T-helper 22 cell (primary cell): ENCODE data around the gene FBXO42.
"Not testable (repeated sequence)": the region's sequence is repeated elsewhere in the genome, so short reads cannot be mapped to it uniquely, and the experiment has no call there.

ENCODE experiments used
- DNase-seq: peaks from one replicate; pipeline ENCODE4 v3.0.0-alpha.2; 2020; ENCODE audit warnings: low read depth

The FBXO42 gene

DNA sequence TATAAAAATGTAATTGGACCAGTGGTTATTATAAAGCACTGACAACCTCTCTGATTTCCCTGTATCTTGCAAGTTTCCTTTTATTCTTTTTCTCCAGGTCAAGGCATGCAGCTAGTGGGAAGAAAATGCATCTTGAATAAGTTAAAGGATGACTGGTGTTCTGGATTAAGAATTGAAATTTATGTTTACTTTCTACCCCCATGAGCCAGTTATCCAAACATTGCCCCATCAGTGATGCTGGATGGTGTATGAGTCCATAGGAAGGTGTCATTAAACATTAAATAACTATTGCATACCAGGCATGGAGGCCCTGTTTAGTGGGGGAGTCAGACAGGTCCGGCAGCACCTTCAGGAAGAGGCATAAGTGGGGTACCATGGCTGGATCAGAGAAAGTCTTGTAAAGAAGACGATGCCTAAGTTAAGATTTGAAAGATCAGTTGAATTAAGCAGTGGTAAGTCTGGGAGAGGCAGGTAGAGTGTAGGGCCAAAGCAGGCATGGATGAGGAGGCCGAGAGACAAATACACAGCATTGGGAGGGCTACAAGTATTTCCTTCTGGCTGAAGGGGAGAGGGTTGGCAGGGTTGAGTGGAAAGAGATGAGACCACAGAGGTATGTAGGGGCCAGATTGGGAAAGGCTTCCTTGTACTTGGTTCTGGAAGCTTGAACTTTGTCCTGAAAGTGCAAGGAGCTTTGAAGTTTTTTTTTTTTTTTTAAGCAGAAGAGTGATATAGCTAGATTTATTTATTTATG lies 20.4 kb upstream of the FBXO42 start:
- DNase-seq: no peak

DNA sequence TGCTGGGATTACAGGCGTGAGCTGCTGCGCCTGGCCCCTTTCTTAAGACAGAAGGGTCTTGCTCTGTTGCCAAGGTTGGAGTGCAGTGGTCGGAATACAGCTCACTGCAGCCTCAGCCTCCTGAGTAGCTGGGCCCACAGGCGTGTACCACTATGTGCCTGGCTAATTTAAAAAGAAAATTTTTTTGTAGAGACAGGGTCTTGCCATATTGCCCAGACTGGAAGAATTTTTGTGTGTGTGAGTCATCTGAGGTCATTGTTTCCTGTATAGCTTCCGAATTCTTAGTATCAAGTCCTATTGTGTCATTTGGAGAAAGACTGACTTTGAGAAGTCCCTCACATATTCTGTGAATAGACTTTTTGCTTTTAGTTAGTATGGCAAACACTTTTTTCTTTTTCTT lies 19.4 kb upstream of the FBXO42 start:
- no peak for DNase-seq

DNA sequence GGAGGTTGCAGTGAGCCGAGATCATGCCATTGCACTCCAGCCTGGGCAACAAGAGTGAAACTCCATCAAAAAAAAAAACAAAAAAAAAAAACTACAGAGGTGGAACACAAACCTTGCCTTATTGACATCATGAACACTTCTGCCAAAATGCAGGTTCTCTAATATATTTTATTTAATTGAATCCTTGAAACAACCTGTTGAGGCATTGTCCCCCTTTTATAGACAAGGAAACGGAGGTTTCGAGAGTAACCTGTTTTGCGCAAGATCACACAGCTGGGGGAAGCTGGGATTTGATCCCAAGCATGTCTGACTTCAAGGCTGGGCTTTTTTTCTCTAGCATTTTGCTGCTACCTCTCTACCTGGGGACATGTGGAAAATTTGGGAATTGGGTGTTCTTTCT lies 17.5 kb upstream of the FBXO42 start:
- no peak for DNase-seq

DNA sequence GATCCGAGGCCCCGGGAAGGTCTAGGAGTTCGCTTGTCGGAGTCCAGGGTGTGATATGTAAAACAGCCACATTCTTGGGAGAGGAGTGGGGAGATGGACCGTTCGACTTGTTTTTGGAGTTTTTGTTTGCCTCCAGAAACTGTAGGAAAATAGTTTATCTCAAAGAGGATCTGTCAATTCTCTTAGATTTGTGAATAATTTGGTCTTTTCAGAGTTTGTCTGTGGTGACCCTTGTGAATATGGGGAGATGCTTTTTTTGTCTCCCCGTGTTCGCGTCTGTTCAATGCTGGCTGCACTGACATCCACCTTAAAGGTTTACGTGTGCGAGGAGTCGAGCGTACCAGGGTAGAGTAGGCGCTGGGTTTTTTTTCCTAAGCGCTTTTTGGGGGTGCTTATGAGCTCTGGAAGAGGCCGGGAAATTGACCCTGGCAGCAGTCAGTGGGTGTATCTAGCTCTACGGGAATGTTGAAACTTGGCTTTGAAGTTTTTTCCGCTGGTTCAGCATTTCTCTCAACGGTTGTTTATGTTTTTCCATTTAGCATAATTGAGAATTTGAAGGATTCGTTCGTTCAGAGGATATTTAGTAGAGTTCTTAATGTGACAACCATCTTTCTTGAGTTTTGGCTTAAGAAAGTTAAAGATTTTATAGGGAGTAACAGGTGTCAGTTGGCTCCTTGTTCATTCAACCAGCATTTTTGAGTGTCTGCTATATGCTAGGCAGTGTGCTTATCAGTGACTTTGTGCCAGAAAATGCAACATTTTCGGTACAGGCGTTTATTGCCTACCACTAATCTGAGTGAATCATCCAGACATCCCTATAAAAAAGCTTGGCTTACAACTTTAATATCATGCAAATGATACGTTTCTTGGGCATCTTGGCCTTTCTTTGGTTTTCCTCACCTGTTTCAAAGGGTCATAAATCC lies 15.9 kb upstream of the FBXO42 start:
- no peak for DNase-seq

DNA sequence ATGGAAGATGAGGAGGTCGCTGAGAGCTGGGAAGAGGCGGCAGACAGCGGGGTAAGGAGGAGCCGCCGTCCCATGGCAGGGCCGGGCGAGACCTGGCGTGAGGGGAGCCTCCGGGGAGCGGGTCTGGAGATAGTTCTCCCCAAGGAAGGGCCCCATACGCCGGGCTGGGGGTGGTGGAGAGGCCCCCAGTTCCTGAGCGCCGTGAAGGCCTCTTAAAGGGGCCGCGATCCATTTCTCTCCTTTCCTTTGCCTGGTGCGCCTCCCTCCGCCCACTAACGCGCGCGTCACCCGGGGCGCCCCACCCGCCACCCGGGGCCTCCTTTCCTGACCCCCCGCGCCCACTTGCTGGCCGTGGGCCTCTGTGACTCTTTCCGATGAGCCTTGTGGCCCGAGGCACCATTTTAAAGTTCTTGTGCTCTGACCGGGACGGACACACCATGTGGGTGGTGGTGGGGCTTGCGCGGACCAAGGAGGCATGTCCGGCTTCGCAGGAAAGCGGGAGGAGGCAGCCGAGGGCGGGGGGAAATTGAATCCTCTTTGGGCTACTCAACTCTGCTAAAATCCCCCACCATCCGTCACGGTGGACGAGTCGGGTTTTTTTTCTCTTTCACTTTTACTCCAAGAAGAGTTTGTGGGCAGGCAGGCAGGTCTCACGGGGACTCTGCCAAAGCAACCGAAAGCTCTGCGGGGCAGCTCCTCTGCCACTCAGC lies 15.1 kb upstream of the FBXO42 start:
- DNase-seq: peak; percentile 76

DNA sequence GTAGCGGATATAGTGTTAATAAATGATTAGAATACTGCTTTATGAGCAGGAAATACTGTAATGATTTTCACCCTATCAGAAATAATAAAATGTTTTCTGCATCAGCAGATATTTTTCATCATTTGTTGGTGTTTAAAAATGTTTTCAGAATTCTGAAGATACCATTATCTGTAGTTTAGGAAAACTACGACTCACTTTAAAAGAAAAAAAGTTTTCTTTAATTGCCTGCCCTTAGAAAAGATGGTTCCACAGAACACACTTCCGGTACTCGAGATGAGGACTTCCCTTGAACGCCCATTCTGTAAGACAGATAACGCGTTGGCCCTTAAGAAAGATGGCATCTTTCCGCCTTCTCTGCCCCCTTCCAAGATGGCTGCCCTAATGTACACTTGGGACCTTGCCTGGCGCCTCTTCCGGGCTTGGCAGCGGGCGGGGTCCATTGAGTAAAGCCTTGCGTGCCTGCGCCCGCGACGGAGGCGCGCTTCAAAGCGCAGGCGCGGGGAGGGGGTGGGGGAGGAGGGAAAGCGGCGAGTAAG lies 14.5 kb upstream of the FBXO42 start, which contains the start of gene SZRD1:
TSS of gene SZRD1 (plus strand) at position 521 of the 536 bp plus-strand sequence. CDS start 16 bp downstream, outside the sequence.
- peak; percentile 95 for DNase-seq

DNA sequence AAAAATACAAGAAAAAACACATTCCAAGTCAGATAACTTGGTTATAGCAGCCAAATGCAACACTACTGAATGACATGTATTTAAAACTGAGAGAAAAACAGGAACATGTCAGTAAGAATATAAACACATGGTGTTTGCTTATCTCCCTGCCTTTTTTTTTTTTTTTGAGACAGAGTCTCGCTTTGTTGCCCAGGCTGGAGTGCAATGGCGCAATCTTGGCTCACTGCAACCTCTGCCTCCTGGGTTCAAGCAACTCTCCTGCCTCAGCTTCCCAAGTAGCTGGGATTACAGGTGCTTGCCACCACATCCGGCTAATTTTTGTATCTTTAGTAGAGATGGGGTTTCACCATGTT lies 12.8 kb upstream of the FBXO42 start:
- DNase-seq: not testable (repeated sequence)

DNA sequence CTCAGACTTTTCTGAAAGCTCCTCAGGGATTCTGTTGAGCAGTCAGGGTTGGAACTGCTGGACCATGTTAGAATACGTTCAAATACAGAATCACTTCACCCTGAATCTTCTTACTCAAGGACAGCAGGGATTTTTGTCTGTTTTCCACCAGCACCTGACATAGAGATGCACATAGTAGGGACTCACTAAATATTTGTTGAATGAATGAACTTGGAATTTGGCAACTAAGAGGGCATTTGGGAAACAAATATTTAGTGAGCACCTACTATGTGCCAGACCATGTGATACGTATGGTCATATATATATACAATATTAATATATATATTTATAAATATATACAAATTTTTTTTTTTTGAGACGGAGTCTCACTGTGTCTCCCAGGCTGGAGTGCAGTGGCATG lies 4.6 kb upstream of the FBXO42 start:
- DNase-seq: no peak

DNA sequence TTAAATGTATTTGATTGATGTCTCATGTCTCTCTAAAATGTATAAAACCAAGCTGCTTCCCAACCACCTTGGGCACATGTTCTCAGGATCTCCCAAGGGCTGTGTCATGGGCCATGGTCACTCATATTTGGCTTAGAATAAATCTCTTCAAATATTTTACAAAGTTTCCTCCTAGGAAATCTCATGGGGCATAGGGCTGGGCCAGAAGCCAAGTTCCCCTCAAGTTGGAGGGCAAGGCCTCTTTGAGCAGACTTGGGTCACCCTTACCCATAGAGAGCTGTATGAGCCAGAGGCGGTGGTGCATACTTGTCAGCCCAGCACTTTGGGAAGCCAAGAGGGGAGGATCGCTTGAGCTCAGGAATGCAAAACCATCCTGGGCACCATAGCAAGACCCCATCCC lies 2.3 kb upstream of the FBXO42 start:
- DNase-seq: no peak

DNA sequence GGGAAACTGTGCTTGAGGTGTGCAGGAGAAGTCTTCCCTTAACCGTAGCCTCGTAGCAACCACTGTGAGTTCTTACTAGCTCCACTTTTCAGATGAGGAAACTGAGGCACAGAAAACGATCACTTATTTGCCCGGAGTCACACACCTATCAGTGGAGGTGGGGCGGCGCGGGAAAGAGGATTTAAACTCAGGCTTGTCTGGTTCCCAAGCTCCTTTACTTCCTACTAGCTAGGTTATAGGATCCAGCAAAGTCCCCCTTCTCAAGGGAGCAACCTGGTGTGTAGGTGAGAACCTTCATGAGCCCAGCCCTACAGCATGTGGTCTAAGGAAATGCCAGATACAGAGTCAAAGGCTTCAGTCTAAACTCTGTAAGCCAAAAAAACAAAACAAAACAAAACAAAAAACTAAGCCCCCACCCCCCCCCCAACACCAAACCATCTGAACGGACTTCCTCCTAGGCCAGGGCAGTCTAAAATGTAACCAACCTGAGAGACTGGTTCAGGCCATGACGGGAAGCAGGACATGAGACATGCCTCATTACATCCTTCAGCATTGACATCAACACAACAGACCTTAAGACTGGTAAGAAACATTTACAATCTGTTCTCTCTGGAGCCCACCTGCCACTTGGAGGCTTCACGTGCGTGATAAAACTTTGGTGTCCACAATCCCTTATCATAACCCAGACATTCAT lies 709 bp upstream of the FBXO42 start:
- no peak for DNase-seq

DNA sequence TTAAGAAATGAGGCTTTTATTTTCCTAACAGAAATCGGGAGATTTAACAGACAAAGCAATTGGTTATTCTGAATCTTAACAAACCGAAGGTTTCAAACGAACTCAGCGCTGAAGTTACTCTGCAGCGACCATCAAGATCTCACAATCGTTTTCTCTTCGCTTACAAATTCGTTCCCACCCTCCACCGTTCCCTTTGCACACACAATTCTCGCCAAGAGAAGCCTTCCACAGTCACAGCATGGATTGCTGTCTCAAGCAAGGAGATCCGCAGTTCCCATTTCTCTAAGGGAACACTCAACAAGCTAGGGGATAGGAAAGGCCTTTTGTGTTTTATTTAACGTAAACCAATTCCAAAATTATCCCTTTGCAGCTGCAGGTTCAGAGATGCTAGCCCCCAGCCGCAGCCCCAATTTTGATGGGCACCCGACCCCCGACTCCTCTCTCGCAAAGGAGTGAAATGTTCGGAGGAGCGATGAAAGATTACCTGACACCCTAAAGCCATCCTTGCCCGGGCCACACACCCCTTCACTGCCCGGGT lies 755 bp downstream of the FBXO42 start:
- DNase-seq: no peak

DNA sequence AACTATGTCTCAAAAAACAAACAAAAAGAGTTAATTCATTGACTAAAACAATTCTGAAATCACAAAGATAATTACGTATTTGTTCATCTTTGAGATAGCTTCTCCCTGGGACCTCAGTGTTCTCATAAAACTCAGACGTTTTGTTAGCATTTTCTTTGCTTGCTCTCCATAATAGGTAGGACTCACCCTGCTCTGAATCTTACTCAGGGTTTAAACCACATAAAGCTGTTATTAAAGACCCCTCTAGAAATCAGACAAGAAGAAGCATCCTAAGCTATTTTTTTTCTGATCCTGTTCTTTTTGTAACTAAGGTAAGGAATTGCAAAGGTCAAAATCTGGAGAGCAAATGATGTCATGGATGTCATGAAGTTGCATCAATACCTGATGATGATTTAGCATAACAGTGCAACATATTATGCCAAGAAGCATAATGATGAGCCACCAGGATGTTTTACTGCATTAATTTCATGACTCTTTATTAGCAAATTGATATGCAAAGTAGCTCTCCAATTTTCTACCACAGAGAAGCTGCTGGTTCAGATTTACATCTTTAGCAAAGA lies 2.4 kb downstream of the FBXO42 start:
- DNase-seq: no peak

DNA sequence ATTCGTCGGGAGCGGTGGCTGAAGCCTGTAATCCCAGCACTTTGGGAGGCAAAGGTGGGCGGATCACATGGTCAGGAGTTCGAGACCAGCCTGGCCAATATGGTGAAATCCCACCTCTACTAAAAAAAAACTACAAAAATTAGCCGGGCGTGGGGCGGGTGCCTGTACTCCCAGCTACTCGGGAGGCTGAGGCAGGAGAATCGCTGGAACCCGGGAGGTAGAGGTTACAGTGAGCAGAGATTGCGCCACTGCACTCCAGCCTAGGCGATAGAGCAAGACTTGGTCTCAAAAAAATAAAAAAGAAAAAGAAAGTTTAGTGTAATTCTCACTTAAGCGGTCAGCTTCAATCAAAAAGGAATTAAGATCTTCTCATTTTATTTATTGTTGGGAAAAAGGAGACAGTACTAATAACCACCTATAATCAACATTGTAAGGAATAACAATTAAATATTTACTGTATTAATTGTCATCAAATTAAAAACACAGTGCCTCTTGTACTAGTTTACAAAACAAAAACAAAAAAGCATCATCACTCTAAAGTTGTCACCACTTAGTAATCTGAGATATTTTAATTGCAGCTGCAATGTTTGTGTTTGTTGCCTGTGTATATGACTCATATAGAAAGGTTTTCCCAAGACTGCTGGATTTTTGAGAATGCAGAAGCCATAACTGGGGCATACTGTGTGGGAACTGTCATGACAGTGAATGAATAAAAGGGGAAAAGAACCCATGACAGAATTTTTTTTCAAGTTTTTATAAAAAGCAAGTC lies 3.7 kb downstream of the FBXO42 start:
- DNase-seq: no peak

DNA sequence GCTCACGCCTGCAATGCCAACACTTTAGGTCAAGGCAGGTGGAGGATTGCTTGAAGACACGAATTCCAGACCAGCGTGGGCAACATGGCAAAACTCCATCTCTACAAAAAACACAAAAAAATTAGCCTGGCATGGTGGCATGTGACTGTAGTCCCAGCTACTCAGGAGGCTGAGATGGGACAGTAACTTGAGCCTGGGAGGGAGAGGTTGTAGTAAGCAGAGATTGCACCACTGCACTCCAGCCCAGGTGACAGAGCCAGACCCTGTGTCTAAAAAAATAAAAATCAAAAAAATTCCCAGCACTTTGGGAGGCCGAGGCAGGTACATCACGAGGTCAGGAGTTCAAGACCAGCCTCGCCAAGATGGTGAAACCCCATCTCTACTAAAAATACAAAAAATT lies 9.0 kb downstream of the FBXO42 start:
- DNase-seq: not testable (repeated sequence)

DNA sequence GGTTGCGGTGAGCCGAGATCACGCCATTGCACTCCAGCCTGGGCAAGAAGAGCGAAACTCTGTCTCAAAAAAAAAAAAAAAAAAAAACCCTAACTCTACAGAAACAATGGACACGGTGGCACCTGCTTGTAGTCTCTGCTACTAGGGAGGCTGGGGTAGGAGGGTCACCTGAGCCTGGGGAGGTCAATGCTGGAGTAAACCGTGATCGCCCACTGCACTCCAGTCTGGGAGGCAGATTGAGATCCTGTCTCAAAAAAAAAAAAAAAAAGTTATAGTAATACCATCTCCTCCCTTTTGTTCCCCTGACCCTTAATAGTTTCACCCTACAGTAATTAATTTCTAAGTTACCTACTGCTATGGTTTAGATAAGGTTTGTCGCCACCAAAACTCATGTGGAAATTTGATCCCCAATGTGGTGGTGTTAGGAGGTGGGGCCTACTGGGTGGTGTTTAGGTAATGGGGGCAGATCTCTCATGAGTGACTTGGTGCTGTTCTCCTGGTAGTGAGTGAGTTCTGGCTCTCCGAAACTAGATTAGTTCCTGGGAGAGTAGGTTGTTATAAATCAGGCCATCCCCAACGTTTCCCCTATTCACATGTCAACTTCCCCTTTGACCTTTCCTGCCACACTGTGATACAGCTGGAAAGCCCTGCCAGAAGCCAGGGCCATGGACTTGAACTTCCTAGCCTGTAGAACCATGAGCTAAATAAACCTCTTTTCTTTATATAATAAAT lies 9.8 kb downstream of the FBXO42 start:
- DNase-seq: no peak

DNA sequence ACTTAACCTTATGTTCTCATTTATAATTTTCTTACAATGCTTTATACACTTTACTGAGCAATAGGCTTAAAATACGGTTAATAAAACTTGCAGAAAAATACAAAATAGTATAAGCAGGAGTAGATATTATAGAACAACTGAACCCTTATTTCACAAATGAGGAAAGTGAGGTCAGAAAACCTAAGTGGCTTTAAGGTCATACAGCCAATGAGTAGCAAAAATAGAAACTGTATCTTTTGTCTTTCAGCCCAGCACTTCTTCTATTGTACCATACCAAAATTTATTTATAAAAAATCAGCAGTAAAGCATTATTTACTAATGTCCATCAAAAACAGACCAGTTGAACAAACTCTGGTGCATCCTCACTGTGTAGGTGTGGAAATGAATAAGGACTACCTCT lies 11.6 kb downstream of the FBXO42 start:
- no peak for DNase-seq

DNA sequence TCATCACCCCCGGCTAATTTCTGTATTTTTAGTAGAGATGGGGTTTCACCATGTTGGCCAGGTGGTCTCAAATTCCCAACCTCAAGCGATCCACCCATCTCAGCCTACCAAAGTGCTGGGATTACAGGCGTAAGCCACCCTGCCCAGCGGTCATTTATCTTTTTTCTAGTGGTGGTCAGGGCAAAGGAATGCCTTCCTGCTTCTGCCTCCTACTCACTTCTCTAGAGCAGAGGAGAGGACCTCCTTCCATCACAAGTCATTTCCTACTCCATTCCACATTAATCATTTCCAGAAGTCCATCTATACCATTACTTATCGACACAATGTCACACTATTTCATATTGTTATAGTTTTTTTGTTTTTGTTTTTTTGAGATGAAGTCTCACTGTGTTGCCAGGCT lies 13.3 kb downstream of the FBXO42 start:
- DNase-seq: no peak

DNA sequence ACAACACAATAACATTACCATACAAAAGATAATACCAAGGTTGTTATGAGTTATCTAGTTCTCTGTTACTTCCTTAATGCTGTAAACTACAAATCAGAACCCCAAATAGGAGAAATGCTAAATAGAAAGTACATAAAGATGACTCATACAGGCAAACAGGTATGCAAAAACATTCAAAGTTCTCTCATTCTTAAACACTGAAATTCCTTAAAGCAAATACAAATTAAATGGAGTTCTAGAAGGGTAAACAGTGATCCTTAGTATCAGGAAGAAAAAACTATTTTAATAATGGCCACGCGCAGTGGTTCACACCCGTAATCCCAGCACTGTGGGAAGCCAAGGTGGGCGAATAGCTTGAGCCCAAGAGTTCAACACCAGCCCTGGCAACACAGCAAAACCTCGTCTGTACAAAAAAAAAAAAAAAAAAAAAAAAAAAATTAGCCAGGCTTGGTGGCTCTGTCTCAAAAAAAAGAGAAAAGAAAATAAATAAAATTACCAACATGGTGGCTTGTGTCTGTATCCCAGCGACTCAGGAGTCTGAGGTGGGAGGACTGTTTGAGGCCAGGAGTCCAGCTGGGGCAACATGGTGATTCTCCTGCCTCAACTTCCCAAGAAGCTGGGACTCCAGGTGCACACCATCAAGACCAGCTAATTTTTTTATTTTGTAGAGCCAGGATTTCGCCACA lies 17.5 kb downstream of the FBXO42 start:
- DNase-seq: no peak

DNA sequence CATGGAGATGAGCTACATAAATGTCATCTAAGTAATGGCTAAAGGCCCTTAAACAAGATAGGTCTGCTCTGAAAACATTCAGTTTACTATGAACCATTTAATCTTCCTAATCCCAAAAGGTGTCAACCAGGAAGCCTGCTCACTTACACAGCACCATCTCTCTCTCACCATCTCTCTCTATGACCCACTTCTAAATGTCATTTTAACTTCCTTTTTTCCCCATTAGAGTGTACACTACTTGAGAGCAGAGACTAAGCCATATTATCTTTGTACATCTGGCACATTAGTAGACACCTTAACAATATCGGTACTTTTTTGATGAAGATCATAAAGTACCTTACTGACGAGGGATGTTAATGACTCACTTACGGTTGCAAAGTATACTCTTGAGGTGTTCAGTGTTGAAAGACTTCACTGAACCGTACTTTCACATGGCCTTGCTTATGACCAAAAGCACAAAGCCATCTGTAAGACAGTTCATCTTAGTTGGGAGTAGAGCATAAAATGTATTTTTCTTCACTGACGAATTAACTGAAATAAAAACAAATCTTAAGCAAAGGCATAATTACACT lies 25.4 kb downstream of the FBXO42 start:
- no peak for DNase-seq
